Gastroesophageal sphincter (tissue), 3 donors: ENCODE results near the gene NTNG2.

ENCODE experiments used
- CTCF ChIP-seq, 4 experiments: fragments of 200-600 bp in 2 of 4; fragments of 450-650 bp in 2 of 4; sonication (generic) in 1 of 4; IDR thresholded peaks; one replicate each; pipeline ENCODE4 v1.5.1; 2017 to 2019; ENCODE audit warnings: antibody characterized with exemption in 4 of 4, mild to moderate bottlenecking in 2 of 4, moderate library complexity in 2 of 4
- POLR2A ChIP-seq, 2 donors: fragments of 450-650 bp; IDR thresholded peaks; one replicate each; pipeline ENCODE4 v1.6.1; 2017; ENCODE audit warnings: antibody characterized with exemption in 2 of 2, mild to moderate bottlenecking in 2 of 2, moderate library complexity in 1 of 2

GRCh38 chr9:132124800-132125199 is 37.1 kb upstream of the NTNG2 start:
- TF ChIP-seq CTCF (IDR thresholded peaks at IDR 0.05): no peak
- TF ChIP-seq POLR2A (IDR thresholded peaks at IDR 0.05): no peak
